ENCODE measurements around the gene FBXW8. TPM values are rescaled to one million over a fixed set of nuclear protein-coding genes. Genes with fewer than 3 reads are reported as not detected.

The FBXW8 gene
- total RNA-seq, 1 experiment from 2014 or later, result 15.6 TPM

GRCh38 chr12:116945886-116946550 is 35.3 kb downstream of the FBXW8 start:
- CTCF ChIA-PET, result no interaction called here
- H3K4me3 Mint-ChIP-seq, result no peak overlapping the region
- no peaks in the 10 kb centered on the region for H3K27me3 Mint-ChIP-seq (ENCODE audit: low read depth)

GRCh38 chr12:116948298-116948697 is 37.5 kb downstream of the FBXW8 start:
- no peak for TF ChIP-seq ZNF416 (CRISPR knock-in tag; IDR thresholded peaks at IDR 0.05)
- ATAC-seq (no peak), DNase-seq (ENCODE audit: low spot score) (no peak)
- H3K27me3 Mint-ChIP-seq (ENCODE audit: low read depth), result no peaks in the 10 kb centered on the region
- CTCF ChIA-PET, result interaction anchor here (0.5 kb wide), 1 partner anchor 94 kb away, joined by 5 read pairs; no protein-coding TSS in a partner anchor
- H3K36me3 Mint-ChIP-seq, result peaks cover 33% of the 10 kb centered on the region
- peaks cover 4% of the 10 kb centered on the region for H3K9me3 Mint-ChIP-seq
- POLR2A ChIA-PET, result no interaction called here
- no peak overlapping the region for H3K27ac Mint-ChIP-seq
- H3K4me3 Mint-ChIP-seq, result no peak overlapping the region
- H3K4me1 Mint-ChIP-seq, result no peaks in the 10 kb centered on the region

More at GRCh38 chr12:116945886-116946550, 35.3 kb downstream of the FBXW8 start:
- ATAC-seq (no peak), DNase-seq (ENCODE audit: low spot score) (no peak)
- TF ChIP-seq CTCF (IDR thresholded peaks at IDR 0.05) (no peak), CBFB (CRISPR knock-in tag; IDR thresholded peaks at IDR 0.05; ENCODE audit: low read depth) (no peak), RELA (CRISPR knock-in tag; IDR thresholded peaks at IDR 0.05; ENCODE audit: borderline replicate concordance) (no peak), ZNF281 (CRISPR knock-in tag; IDR thresholded peaks at IDR 0.05) (no peak), JAZF1 (CRISPR knock-in tag; IDR thresholded peaks at IDR 0.05) (no peak), SMAD4 (CRISPR knock-in tag; IDR thresholded peaks at IDR 0.05) (no peak), ETV6 (CRISPR knock-in tag; IDR thresholded peaks at IDR 0.05) (no peak), GTF2I (CRISPR knock-in tag; conservative IDR thresholded peaks at IDR 0.05) (no peak), SP1 (CRISPR knock-in tag; conservative IDR thresholded peaks at IDR 0.05) (no peak)
- H3K36me3 Mint-ChIP-seq, result peaks cover 50% of the 10 kb centered on the region
- POLR2A ChIA-PET, result no interaction called here
- no peaks in the 10 kb centered on the region for H3K4me1 Mint-ChIP-seq
- peaks cover 16% of the 10 kb centered on the region for H3K9me3 Mint-ChIP-seq
- H3K27ac Mint-ChIP-seq, result no peak overlapping the region

DNA sequence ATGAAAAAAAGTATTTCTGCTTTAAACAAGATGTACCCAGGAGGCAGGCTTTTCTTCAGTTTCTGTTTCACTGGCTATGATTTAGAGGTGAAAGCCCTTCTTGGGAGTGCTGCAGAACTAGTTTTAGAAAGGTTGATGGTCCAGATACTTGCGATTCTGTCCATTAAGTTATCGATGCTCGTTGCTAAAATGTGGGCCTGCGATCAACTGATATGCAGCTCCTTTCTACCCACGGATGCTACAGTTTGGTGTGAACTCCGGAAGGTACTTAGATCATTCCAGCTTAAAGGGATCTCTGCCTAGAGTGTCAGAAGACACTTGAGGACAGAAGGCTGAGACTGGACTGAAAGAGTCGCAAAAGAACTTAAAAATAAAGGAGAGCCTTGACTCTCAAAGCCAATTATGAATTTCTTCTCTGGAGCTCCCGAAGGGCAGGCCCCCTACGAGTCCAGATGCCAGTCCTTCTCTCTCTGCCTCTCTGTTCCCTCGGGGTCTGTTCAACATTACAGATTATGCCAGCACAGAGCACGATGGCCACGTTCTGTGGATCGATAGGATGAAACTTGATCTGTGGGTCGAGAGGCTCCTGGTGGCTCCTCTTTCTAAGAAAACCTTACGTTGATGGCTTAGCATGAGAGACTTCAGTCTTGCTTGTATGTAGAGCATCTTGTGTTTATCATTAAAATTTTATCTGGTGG is 40.0 kb downstream of the FBXW8 start:
- Mint-ChIP-seq H3K4me3 (no peak overlapping the region), H3K9me3 (no peaks in the 10 kb centered on the region), H3K36me3 (peaks cover 21% of the 10 kb centered on the region), H3K27me3 (ENCODE audit: low read depth) (no peaks in the 10 kb centered on the region), H3K4me1 (peaks cover 3% of the 10 kb centered on the region; the same call in 1 of the 2 replicates), H3K27ac (no peak overlapping the region)
- ATAC-seq (no peak), DNase-seq (ENCODE audit: low spot score) (no peak)
- ChIA-PET POLR2A (interaction anchor here (1.0 kb wide), 1 partner anchor 32 kb away, joined by 3 read pairs; no protein-coding TSS in a partner anchor), CTCF (no interaction called here)
- TF ChIP-seq, protein P1, sequence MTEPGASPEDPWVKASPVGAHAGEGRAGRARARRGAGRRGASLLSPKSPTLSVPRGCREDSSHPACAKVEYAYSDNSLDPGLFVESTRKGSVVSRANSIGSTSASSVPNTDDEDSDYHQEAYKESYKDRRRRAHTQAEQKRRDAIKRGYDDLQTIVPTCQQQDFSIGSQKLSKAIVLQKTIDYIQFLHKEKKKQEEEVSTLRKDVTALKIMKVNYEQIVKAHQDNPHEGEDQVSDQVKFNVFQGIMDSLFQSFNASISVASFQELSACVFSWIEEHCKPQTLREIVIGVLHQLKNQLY (CRISPR knock-in tag; IDR thresholded peaks at IDR 0.05), result no peak
- TF ChIP-seq IRF1 (CRISPR knock-in tag; IDR thresholded peaks at IDR 0.05), result no peak
- no peak for TF ChIP-seq SMAD4 (CRISPR knock-in tag; IDR thresholded peaks at IDR 0.05)
- TF ChIP-seq ARID4B (CRISPR knock-in tag; IDR thresholded peaks at IDR 0.05; ENCODE audit: borderline replicate concordance), result no peak
- TF ChIP-seq NFE2L1 (CRISPR knock-in tag; IDR thresholded peaks at IDR 0.05), result no peak
- TF ChIP-seq, protein P2, sequence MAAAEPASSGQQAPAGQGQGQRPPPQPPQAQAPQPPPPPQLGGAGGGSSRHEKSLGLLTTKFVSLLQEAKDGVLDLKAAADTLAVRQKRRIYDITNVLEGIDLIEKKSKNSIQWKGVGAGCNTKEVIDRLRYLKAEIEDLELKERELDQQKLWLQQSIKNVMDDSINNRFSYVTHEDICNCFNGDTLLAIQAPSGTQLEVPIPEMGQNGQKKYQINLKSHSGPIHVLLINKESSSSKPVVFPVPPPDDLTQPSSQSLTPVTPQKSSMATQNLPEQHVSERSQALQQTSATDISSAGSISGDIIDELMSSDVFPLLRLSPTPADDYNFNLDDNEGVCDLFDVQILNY (CRISPR knock-in tag; IDR thresholded peaks at IDR 0.05), result no peak
- no peak for TF ChIP-seq SMAD3 (CRISPR knock-in tag; IDR thresholded peaks at IDR 0.05; ENCODE audit: borderline replicate concordance)
- no peak for TF ChIP-seq SP1 (CRISPR knock-in tag; conservative IDR thresholded peaks at IDR 0.05)
- TF ChIP-seq NR2C2 (CRISPR knock-in tag; IDR thresholded peaks at IDR 0.05), result no peak

All from WTC11 (cell line).